ENCODE measurements around the gene GUK1.
"Not testable (repeated sequence)": the region's sequence is repeated elsewhere in the genome, so short reads cannot be mapped to it uniquely, and the experiment has no call there.

Gene GUK1

DNA sequence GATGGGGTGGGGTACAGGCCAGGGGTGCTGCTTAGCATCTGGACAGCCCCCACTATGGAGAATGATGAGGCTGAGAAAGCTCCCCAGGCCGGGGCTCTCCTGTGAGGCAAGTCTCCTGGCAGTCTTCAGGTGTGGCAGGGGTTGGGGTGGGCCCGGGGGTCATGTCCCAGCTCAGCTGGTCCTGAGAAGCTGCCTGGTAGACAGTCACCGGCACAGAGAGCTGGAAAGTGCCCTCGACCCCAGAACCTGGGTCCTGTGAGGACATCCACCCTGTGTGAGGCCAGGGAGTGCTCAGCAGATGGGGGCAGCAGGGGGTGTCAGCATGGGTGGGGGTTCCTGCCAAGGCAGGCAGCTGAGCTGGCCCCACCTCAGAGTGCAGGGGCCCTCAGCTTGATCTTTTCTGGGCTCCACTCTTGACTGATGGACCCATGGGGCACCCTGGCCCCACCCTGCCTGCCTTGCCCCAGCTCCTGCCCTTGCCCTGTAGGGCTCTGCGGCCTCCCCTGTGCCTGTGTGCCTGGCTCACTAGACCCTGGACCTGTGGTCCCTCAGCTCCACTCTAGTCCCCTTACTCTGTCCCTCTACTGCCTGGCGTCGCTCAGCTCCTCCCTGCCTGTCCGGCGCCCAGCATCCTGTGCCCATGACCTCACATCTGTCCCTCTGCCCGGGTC lies 31.3 kb downstream of the GUK1 start:
- H3K9me3 ChIP-seq, result no peaks in the 10 kb centered on the region
- H3K36me3 ChIP-seq, result peaks cover 3% of the 10 kb centered on the region
- no peak for TF ChIP-seq CTCF (IDR thresholded peaks at IDR 0.05)
- no peaks in the 10 kb centered on the region for H3K27me3 ChIP-seq
- peaks cover 4 to 5% of the 10 kb centered on the region in 2 experiments for H3K4me1 ChIP-seq (ENCODE audit: control insufficient read depth in 1 of 2, insufficient read depth in 1 of 2, low read depth in 1 of 2, low read length in 1 of 2)
- no peak overlapping the region for H3K4me3 ChIP-seq (ENCODE audit: low read depth in 1 of 2, low read length in 1 of 2)
- no peak overlapping the region for H3K27ac ChIP-seq

GRCh38 chr1:228172591-228173527 lies 32.8 kb downstream of the GUK1 start:
- peaks cover 3% of the 10 kb centered on the region for H3K36me3 ChIP-seq
- no peak for TF ChIP-seq CTCF (IDR thresholded peaks at IDR 0.05)
- H3K9me3 ChIP-seq, result no peaks in the 10 kb centered on the region
- H3K4me3 ChIP-seq (ENCODE audit: low read depth in 1 of 2, low read length in 1 of 2), result no peak overlapping the region
- no peaks in the 10 kb centered on the region for H3K27me3 ChIP-seq
- no peaks in the 10 kb centered on the region for H3K4me1 ChIP-seq (ENCODE audit: control insufficient read depth in 1 of 2, insufficient read depth in 1 of 2, low read depth in 1 of 2, low read length in 1 of 2)
- H3K27ac ChIP-seq, result no peak overlapping the region

DNA sequence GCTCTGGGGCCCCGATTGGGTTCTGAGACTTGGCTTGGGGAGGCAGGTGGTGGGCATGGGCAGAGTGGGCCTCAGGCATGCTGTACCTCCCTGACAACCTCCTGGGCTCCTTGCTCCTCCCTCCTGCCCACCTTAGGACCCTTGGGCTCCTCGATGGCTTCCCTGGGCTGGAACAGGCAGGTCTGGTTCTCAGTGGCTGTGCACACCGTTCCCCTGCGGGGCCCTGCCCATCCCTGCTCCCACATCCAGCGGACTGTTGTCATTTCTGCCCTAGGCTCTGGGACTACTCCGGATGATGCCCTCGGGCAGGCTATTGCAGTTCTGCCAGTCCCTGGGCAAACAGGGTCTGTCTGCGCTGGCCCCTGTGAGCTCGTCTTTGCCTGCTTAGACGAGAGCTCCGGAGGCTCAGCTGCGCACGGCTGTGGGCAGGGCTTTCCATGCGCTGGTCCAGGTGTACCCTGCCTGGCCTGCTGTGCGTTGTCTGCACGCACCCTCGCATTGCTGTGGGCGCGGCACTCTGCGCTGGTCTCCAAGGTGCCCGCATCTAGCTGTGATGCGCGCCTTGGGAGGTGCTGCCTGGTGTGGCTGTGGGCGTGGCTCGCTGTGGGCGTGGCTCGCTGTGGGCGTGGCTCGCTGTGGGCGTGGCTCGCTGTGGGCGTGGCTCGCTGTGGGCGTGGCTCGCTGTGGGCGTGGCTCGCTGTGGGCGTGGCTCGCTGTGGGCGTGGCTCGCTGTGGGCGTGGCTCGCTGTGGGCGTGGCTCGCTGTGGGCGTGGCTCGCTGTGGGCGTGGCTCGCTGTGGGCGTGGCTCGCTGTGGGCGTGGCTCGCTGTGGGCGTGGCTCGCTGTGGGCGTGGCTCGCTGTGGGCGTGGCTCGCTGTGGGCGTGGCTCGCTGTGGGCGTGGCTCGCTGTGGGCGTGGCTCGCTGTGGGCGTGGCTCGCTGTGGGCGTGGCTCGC lies 33.7 kb downstream of the GUK1 start:
- H3K36me3 ChIP-seq; H3K27me3 ChIP-seq; H3K4me1 ChIP-seq (ENCODE audit: control insufficient read depth in 1 of 2, insufficient read depth in 1 of 2, low read depth in 1 of 2, low read length in 1 of 2); H3K9me3 ChIP-seq; H3K27ac ChIP-seq; H3K4me3 ChIP-seq (ENCODE audit: low read depth in 1 of 2, low read length in 1 of 2): not testable (repeated sequence)

DNA sequence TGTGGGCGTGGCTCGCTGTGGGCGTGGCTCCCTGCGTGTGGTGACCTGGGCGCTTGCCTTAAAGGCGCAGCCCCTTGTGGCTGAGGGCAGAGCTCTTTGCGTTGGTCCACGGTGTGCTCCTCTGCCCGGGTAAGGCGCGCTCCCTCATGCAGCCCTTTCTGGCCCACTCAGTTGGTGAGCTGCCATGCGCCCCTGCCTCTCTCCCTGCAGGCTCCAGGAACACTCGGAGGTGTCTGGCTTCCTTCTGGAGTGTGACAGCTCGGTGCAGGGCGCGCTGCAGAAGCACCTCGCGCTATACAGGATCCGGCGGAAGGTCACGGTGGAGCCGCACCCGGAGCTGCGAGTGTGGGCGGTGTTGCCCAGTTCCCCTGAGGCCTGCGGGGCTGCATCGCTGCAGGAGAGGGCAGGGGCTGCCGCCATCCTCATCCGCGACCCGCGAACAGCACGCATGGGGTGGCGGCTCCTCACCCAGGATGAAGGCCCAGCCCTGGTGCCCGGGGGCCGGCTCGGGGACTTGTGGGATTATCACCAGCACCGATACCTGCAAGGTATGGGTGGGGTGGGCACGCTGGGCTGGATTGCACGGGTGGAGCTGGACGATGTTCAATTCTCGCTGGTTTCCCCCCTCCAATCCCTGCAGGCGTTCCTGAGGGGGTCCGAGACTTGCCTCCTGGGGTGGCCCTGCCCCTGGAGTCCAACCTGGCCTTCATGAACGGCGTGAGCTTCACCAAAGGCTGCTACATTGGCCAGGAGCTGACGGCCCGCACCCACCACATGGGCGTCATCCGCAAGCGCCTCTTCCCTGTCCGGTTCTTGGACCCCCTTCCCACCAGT lies 34.6 kb downstream of the GUK1 start:
- H3K27me3 ChIP-seq, result no peaks in the 10 kb centered on the region
- H3K4me1 ChIP-seq (ENCODE audit: control insufficient read depth in 1 of 2, insufficient read depth in 1 of 2, low read depth in 1 of 2, low read length in 1 of 2), result no peaks in the 10 kb centered on the region
- no peak overlapping the region for H3K27ac ChIP-seq
- no peak for TF ChIP-seq CTCF (IDR thresholded peaks at IDR 0.05)
- no peaks in the 10 kb centered on the region for H3K9me3 ChIP-seq
- H3K4me3 ChIP-seq (ENCODE audit: low read depth in 1 of 2, low read length in 1 of 2), result no peak overlapping the region
- peaks cover 3% of the 10 kb centered on the region for H3K36me3 ChIP-seq

DNA sequence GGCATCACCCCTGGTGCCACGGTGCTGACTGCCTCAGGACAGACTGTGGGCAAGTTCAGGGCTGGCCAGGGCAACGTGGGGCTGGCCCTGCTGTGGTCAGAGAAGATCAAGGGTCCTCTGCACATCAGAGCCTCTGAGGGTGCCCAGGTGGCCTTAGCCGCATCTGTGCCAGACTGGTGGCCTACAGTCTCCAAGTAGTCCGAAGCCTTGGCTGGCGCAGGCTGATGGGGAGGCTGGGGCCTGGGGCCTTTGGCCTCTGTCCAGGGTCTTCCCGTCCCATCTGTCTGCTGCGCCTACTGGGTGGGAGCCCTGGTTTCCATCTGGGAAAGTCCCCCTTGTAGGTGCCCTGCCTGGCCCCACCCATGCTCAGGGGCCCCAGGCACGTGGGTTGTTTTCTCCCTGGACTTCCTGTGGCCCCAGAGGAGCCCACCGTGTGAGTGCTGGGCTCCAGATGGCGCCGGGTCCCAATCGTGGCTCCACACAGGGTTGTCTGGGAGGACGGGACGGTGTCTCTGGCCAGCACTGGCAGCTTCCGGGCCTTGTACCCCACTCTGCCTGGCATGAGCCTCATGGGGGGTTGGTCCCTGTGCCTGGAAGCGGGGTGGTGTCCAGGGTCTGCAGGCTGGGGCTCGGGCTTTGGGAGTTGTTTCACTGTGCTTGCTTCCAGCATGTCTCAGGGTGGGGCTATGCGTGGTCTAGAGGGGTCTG lies 35.4 kb downstream of the GUK1 start:
- Histone ChIP-seq H3K9me3 (no peaks in the 10 kb centered on the region), H3K4me1 (ENCODE audit: control insufficient read depth in 1 of 2, insufficient read depth in 1 of 2, low read depth in 1 of 2, low read length in 1 of 2) (no peaks in the 10 kb centered on the region), H3K27ac (no peak overlapping the region), H3K4me3 (ENCODE audit: low read depth in 1 of 2, low read length in 1 of 2) (no peak overlapping the region), H3K27me3 (no peaks in the 10 kb centered on the region), H3K36me3 (peaks cover 3% of the 10 kb centered on the region)
- TF ChIP-seq CTCF (IDR thresholded peaks at IDR 0.05), result no peak
